Endodermal cell (in vitro differentiated cells): Measurements from ENCODE around the gene GCK. TPM values are rescaled to one million over a fixed set of nuclear protein-coding genes. Genes with fewer than 3 reads are reported as not detected.

Experiments
- DNase-seq: peaks from one replicate; pipeline ENCODE4 v3.0.0-alpha.2; 2017
- H3K27ac ChIP-seq: 2 replicates; pipeline ENCODE4 v1.5.1; 2013; ENCODE audit warnings: mild to moderate bottlenecking, low read depth, low read length, moderate library complexity
- H3K27me3 ChIP-seq: 2 replicates; pipeline ENCODE4 v1.6.1; 2013; ENCODE audit warnings: mild to moderate bottlenecking, low read length, moderate library complexity; ENCODE audit not compliant: insufficient read depth, control insufficient read depth, poor library complexity, severe bottlenecking
- H3K36me3 ChIP-seq: 2 replicates; pipeline ENCODE4 v1.7.0; 2013; ENCODE audit warnings: mild to moderate bottlenecking, low read length, moderate library complexity; ENCODE audit not compliant: control insufficient read depth, insufficient read depth
- H3K4me1 ChIP-seq: one replicate; pipeline ENCODE4 v1.7.0; 2013; ENCODE audit warnings: low read length; ENCODE audit not compliant: control insufficient read depth, insufficient read depth
- H3K4me3 ChIP-seq: 2 replicates; pipeline ENCODE4 v1.5.1; 2013; ENCODE audit warnings: mild to moderate bottlenecking, low read length, moderate library complexity
- H3K9ac ChIP-seq: 2 replicates; pipeline ENCODE4 v1.6.1; 2013; ENCODE audit warnings: mild to moderate bottlenecking, low read length, moderate library complexity; ENCODE audit not compliant: poor library complexity, severe bottlenecking; ENCODE audit errors: extremely low read depth
- H3K9me3 ChIP-seq: 2 replicates; pipeline ENCODE4 v1.6.1; 2013; ENCODE audit warnings: mild to moderate bottlenecking, low read length, moderate library complexity; ENCODE audit not compliant: control insufficient read depth
- H3K27ac Mint-ChIP-seq: 2 replicates; pipeline ENCODE4 v1.8.0; 2020; ENCODE audit warnings: mixed read lengths
- H3K27me3 Mint-ChIP-seq: 2 replicates; pipeline ENCODE4 v1.8.0; 2021; ENCODE audit warnings: mild to moderate bottlenecking, mixed read lengths; ENCODE audit not compliant: insufficient read depth
- H3K36me3 Mint-ChIP-seq: 2 replicates; pipeline ENCODE4 v1.8.0; 2020; ENCODE audit warnings: low read depth, mixed read lengths
- H3K4me1 Mint-ChIP-seq: 2 replicates; pipeline ENCODE4 v1.8.0; 2020; ENCODE audit warnings: mixed read lengths
- H3K4me3 Mint-ChIP-seq: 2 replicates; pipeline ENCODE4 v1.8.0; 2020; ENCODE audit warnings: mild to moderate bottlenecking, moderate library complexity, mixed read lengths
- H3K9me3 Mint-ChIP-seq: 2 replicates; pipeline ENCODE4 v1.8.0; 2020; ENCODE audit warnings: mild to moderate bottlenecking, mixed read lengths
- WGBS, 2 experiments: methylation state at CpG; one replicate each; pipeline versions ENCODE4 v1.1.5 to v1.1.7; 2013; ENCODE audit warnings: missing lambda C conversion rate in 2 of 2, mixed read lengths in 1 of 2; ENCODE audit not compliant: insufficient coverage in 1 of 2, insufficient read length in 1 of 2; 5-methylcytosine and 5-hydroxymethylcytosine counted together
- total RNA-seq, 2 donors: library from RNA; stranded (reverse); fragmentation: NEBNext Ultra II Directional in 1 of 2; extraction: Animal tissue kit (Norgen Biotek cat#: 25700) in 1 of 2; gene quantifications; 2 replicates in 1 of 2; 3 replicates in 1 of 2; pipeline ENCODE4 v1.2.1, GENCODE V29; 2021
- TF ChIP-seq, protein P1 (sequence below): fragments of 200-600 bp; sonication (generic); conservative IDR thresholded peaks from 2 replicates; pipeline ENCODE4 v1.5.0; 2021; ENCODE audit warnings: antibody characterized with exemption, mild to moderate bottlenecking

Gene GCK
- total RNA-seq, 2 donors from 2014 or later = 0.29 to 0.48 TPM

DNA sequence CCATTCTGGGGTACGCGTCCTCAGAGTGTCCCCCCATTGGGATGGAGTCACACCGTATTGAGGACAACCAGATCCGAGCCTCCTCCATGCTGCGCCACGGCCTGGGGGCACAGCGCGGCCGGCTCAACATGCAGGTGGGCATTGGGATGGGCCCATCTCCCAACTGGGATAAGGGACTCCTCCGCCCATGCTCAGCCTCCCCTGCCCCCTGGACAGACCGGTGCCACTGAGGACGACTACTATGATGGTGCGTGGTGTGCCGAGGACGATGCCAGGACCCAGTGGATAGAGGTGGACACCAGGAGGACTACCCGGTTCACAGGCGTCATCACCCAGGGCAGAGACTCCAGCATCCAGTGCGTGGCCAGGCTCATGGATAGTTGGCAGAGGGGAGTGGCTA, 79.2 kb downstream of the GCK start:
- Histone ChIP-seq H3K27me3 (no peaks in the 10 kb centered on the region), H3K9ac (no peak overlapping the region), H3K9me3 (no peaks in the 10 kb centered on the region), H3K27ac (no peak overlapping the region), H3K36me3 (no peaks in the 10 kb centered on the region), H3K4me3 (no peak overlapping the region), H3K4me1 (no peaks in the 10 kb centered on the region)
- Mint-ChIP-seq H3K36me3 (peaks cover 33% of the 10 kb centered on the region), H3K27me3 (peaks cover 8% of the 10 kb centered on the region), H3K4me3 (no peak overlapping the region), H3K27ac (no peak overlapping the region), H3K9me3 (no peaks in the 10 kb centered on the region), H3K4me1 (peaks cover 8% of the 10 kb centered on the region)
- TF ChIP-seq, protein P1, sequence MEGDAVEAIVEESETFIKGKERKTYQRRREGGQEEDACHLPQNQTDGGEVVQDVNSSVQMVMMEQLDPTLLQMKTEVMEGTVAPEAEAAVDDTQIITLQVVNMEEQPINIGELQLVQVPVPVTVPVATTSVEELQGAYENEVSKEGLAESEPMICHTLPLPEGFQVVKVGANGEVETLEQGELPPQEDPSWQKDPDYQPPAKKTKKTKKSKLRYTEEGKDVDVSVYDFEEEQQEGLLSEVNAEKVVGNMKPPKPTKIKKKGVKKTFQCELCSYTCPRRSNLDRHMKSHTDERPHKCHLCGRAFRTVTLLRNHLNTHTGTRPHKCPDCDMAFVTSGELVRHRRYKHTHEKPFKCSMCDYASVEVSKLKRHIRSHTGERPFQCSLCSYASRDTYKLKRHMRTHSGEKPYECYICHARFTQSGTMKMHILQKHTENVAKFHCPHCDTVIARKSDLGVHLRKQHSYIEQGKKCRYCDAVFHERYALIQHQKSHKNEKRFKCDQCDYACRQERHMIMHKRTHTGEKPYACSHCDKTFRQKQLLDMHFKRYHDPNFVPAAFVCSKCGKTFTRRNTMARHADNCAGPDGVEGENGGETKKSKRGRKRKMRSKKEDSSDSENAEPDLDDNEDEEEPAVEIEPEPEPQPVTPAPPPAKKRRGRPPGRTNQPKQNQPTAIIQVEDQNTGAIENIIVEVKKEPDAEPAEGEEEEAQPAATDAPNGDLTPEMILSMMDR = no peak
- no peak for DNase-seq
- WGBS, 2 experiments = 93 to 96% methylated on average over 15 to 18 of the region's 18 CpGs

- Mint-ChIP-seq H3K27me3 (peaks cover 8% of the 10 kb centered on the region), H3K27ac (no peak overlapping the region), H3K4me1 (peaks cover 8% of the 10 kb centered on the region), H3K4me3 (no peak overlapping the region), H3K36me3 (peaks cover 25% of the 10 kb centered on the region), H3K9me3 (no peaks in the 10 kb centered on the region)
- Histone ChIP-seq H3K4me1 (no peaks in the 10 kb centered on the region), H3K36me3 (no peaks in the 10 kb centered on the region), H3K9ac (no peak overlapping the region), H3K4me3 (no peak overlapping the region), H3K27me3 (no peaks in the 10 kb centered on the region), H3K9me3 (no peaks in the 10 kb centered on the region), H3K27ac (no peak overlapping the region)
- no peak for DNase-seq
- 88 to 89% methylated on average over 5 to 21 of the region's 21 CpGs for WGBS, 2 experiments
- TF ChIP-seq, protein P1 = peak; percentile 53
Observed at GRCh38 chr7:44108768-44109750, 80.2 kb downstream of the GCK start.

GRCh38 chr7:44107961-44108767, 81.1 kb downstream of the GCK start:
- H3K27me3 ChIP-seq = peaks cover 5% of the 10 kb centered on the region
- H3K4me1 Mint-ChIP-seq = peaks cover 8% of the 10 kb centered on the region
- no peaks in the 10 kb centered on the region for H3K9me3 Mint-ChIP-seq
- no peak overlapping the region for H3K4me3 ChIP-seq
- no peak overlapping the region for H3K4me3 Mint-ChIP-seq
- TF ChIP-seq, protein P1 = no peak
- H3K27ac Mint-ChIP-seq = no peak overlapping the region
- H3K9me3 ChIP-seq = no peaks in the 10 kb centered on the region
- no peaks in the 10 kb centered on the region for H3K36me3 ChIP-seq
- WGBS, 2 experiments = 93 to 95% methylated on average over 13 to 21 of the region's 21 CpGs
- H3K27me3 Mint-ChIP-seq = peaks cover 10% of the 10 kb centered on the region
- H3K27ac ChIP-seq = no peak overlapping the region
- DNase-seq = no peak
- peaks cover 17% of the 10 kb centered on the region for H3K36me3 Mint-ChIP-seq
- H3K4me1 ChIP-seq = no peaks in the 10 kb centered on the region
- H3K9ac ChIP-seq = no peak overlapping the region
